HG03558 (cell line): ENCODE data around the gene OR7C1.
"Not testable (repeated sequence)": the region's sequence is repeated elsewhere in the genome, so short reads cannot be mapped to it uniquely, and the experiment has no call there.

Source experiments
- ATAC-seq: cut with Tn5 transposase; IDR thresholded peaks from one replicate; pipeline ENCODE4 v1.9.1; 2021; ENCODE audit warnings: moderate number of reproducible peaks; ENCODE audit not compliant: unreplicated experiment; ENCODE audit errors: extremely low read depth

Gene OR7C1

GRCh38 chr19:14786421-14786851 lies 48.5 kb downstream of the OR7C1 start:
- no peak for ATAC-seq

- ATAC-seq: not testable (repeated sequence)
Observed at GRCh38 chr19:14785102-14785793, 49.7 kb downstream of the OR7C1 start.

- ATAC-seq: not testable (repeated sequence)
Observed at GRCh38 chr19:14784730-14785101, 50.3 kb downstream of the OR7C1 start.

- not testable (repeated sequence) for ATAC-seq
Observed at GRCh38 chr19:14783410-14783998, 51.5 kb downstream of the OR7C1 start.

DNA sequence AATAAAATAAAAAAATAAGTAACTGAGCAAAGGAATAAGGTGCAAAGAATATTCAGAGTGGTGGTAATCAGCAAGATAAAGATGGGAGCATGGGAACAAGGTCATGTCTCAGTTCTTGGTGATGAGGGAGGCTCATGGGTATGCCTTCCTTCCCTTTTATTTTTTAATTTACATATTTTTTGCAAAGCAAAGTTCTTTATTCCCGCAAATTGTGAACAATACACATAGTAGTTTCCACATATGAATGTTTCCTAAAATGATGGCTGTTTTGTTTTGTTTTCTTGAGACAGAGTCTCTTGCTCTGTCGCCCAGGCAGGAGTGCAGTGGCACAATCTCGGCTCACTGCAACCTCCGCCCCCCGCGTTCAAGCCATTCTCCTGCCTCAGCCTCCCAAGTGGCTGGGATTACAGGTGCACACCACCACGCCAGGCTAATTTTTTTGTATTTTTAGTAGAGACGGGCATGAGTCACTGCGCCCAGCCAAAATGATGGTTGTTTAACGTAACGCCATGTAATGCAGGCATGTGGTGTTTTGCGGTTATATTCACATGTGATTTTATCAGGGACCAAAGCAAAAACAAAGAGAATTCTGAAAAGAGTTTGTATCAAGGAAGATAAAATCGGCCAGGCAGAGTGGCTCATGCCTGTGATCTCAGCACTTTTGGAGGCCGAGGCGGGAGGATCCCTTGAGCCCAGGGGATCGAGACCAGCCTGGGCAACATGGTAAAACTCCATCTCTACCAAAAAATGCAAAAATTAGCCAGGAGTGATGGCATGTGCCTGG lies 52.2 kb downstream of the OR7C1 start:
- no peak for ATAC-seq

DNA sequence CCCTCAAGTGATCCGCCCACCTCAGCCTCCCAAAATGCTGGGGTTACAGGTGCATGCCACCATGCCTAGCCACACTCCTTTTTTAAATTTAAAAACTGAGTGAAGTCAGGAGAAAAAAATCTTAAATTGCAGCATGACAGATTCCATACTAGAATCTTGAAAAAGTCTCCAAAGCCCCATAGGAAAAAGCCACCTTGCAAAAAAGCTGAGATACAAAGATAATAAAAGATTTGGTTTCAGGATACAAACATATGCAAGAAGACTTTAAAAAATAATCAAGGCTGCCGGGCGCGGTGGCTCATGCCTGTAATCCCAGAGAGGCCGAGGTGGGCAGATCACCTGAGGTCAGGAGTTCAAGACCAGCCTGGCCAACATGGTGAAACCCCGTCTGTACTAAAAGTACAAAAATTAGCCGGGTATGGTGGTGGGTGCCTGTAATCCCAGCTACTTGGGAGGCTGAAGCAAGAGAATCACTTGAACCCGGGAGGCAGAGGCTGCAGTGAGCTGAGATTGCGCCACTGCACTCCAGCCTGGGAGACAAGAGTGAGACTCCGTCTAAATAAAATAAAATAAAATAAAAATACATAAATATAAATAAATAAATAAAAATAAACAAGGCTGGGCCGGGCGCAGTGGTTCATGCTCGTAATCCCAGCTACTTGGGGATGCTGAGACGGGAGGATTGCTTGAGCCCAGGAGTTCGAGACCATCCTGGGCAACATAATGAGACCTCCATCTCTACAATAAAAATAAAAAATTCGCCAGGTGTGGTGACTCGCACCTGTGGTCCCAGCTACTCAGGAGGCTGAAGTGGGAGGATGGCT lies 53.1 kb downstream of the OR7C1 start:
- ATAC-seq: not testable (repeated sequence)

DNA sequence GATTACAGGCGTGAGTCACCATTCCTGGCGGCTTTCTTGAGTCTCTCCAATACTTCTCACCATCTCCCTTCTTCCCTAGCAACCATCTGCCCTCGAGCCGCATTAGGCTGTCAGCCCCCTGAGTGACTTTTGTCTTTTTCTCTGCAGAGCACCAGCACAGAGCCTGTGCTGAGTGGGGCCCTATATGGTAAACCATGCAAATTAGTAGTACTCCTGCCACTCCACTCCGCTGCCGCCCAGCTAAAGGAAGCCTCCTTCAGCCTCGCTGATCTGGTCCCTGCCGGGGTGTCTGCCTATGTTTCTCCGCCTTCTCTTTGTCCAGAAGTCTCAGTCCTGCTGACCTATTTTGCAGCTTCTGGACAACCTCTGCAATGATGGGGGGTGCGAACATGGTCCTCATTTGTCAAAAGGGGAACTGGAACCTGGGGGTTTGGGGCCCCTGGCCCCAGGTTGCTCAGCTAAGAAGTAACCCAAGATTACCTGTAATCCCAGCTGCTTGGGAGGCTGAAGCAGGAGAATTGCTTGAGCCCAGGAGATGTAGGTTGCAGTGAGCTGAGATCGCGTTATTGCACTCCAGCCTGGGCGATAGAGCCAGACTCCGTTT lies 54.3 kb downstream of the OR7C1 start:
- not testable (repeated sequence) for ATAC-seq

- ATAC-seq: no peak
Observed at GRCh38 chr19:14779151-14779550, 55.8 kb downstream of the OR7C1 start.

DNA sequence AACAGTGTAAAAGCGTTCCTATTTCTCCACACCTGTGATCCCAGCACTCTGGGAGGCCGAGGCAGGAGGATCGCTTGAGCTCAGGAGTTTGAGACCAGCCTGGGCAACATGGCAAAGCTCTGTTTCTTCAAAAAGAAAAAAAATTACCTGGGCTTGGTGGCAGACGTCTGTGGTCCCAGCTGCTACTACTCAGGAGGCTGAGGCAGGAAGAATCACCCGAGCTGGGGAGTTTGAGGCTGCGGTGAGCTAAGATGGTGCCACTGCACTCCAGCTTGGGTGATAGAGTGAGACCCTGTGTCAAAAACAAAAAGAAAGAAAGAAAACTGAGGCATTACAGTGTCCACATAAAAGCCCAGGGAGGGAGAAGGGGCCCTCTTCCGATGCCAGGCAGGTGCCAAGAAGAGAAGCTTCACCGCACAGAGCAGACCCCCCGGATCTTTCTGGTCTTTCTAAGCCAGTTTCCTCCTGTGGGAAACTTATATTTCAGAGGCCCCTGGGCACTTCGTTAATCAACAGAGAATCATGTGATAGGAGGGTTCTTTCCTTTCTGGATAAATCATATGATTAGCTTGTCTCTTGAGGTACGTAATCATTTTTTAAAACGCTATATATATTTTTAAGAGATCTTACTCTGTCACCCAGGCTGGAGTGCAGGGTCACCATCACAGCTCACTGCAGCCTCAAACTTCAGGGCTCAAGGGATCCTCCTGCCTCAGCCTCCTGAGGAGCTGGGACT lies 56.7 kb downstream of the OR7C1 start, which contains the start of gene ADGRE2:
TSS of gene ADGRE2 (minus strand) at position 451 of the 736 bp plus-strand sequence. CDS start 1,804 bp downstream, outside the sequence.
- not testable (repeated sequence) for ATAC-seq

- not testable (repeated sequence) for ATAC-seq
Observed at GRCh38 chr19:14777645-14778044, 57.3 kb downstream of the OR7C1 start.

- ATAC-seq: no peak
Observed at GRCh38 chr19:14775869-14776586, 59.0 kb downstream of the OR7C1 start.

DNA sequence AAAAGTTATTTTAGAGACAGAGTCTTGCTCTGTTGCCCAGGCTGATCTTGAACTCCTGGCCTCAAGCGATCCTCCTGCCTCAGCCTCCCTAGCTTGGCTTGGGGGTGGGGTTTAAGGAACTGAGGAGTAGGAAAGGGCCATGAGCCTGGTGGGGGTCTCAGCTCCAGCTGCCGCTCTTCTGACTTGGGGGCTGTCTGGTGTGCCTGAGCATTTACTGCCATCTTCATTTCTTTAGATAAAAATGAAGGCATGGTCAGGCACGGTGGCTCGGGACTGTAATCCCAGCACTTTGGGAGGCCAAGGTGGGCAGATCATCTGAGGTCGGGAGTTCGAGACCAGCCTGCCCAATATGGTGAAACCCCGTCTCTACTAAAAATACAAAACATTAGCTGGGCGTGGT lies 59.7 kb downstream of the OR7C1 start:
- ATAC-seq: not testable (repeated sequence)

DNA sequence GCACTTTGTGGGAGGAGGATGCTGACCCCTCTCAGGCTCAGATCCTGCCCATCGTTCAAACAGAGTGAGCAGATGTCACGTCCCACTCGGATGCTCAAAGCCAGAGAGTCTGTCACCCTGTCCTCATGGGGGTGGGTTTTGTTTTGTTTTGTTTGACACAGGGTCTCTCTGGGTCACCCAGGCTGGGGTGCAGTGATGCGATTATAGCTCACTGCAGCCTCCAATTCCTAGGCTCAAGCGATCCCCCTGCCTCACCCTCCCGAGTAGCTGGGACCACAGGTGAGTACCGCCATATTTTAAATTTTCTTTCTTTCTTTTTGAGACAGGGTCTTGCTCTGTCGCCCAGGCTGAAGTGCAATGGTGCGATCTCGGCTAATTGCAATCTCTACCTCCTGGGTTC lies 60.6 kb downstream of the OR7C1 start:
- no peak for ATAC-seq

DNA sequence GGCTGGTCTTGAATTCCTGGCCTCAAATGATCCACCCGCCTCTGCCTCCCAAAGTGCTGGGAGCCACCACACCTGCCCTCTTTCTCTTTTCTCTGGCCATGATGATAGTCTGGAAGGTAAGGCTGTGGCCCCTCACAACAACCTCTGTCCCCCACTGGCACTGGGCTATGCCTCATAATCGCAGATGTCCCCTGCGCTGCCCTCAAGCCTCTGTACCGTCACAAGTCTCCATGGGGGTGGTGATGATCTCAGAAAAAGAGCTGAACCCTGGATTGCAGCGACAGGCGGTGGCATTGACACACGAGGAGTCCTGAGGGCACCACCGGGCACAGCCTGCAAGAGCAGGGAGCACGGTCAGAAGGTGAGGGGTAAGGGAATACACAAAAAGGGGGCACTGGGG lies 61.3 kb downstream of the OR7C1 start:
- ATAC-seq: not testable (repeated sequence)

GRCh38 chr19:14772995-14773394 lies 62.0 kb downstream of the OR7C1 start:
- no peak for ATAC-seq

- no peak for ATAC-seq
Observed at GRCh38 chr19:14772467-14772866, 62.5 kb downstream of the OR7C1 start.

DNA sequence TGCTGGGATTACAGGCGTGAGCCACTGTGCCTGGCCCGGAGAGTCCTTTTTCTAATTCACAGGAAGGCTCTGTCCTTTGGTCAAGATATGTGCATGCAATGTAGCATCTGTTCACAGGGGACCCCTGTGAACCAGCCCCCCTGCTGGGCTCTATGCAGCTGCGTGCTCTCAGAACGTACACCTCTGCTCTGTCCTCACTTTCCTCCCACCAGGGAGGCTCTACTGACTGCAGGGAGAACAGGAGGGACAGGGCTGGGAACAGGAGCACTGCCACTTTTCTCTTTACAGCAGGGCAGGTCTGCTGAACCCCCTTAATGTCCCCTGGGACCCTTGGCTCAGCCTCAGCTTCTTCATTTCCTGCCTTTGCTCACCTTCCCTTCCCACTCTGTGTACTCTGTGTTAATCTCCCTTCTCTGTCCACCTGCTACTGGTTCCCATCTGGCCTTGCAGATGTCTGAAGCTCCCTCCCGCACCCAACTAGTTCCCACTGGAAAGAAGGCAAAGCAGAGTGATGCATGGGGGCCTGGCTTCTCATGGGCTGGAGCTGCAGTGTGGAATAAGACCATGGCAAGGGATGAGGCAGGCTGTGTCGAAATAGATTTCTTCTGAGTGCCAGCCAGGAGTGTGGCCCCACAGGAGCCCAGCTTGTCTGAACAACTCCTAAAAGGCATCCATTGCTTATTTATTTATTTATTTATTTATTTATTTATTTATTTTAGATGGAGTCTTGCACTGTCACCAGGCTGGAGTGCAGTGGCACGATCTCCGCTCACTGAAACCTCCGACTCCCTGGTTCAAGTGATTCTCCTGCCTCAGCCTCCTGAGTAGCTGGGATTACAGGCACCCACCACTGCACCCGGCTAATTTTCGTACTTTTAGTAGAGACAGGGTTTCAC lies 63.8 kb downstream of the OR7C1 start:
- no peak for ATAC-seq

DNA sequence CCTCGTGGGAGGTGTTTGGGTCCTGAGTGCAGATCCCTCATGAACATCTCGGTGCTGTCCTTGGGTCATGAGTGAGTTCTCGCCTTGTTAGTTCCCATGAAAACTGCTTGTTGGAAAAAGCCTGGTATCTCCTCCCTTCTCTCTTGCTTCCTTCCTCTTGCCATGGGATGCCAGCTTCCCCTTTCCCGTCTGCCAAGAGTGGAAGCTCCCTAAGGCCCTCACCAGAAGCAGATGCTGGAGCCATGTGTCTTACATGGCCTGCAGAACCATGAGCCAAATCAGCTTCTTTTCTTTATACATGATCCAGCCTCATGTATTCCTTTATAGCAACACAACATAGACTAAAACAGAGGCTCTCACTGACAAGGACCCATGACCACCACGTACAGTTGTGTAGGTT lies 64.8 kb downstream of the OR7C1 start:
- ATAC-seq: no peak
